Thoracic aorta (tissue), 2 donors: ENCODE measurements around the gene TGM1. TPM values are rescaled to one million over a fixed set of nuclear protein-coding genes. Genes with fewer than 3 reads are reported as not detected.

ENCODE experiments used
- ATAC-seq: fragments of 150-250 bp; one replicate; pipeline ENCODE4 v1.8.0; 2017; ENCODE audit warnings: low read depth; ENCODE audit not compliant: insufficient number of reproducible peaks, low FRiP score
- DNase-seq: peaks from one replicate; pipeline ENCODE4 v3.0.0-alpha.2; 2020; ENCODE audit warnings: low spot score
- H3K27ac ChIP-seq, 2 donors: fragments of 200-600 bp; sonication (generic); 1 replicate in 1 of 2; 2 replicates in 1 of 2; pipeline ENCODE4 v1.5.1; 2016; ENCODE audit warnings: mild to moderate bottlenecking in 2 of 2, moderate library complexity in 2 of 2
- H3K27me3 ChIP-seq: fragments of 200-600 bp; sonication (generic); replicated peaks from 2 replicates; pipeline ENCODE4 v1.6.0; 2016; ENCODE audit warnings: mild to moderate bottlenecking; ENCODE audit not compliant: insufficient read depth
- H3K36me3 ChIP-seq: fragments of 200-600 bp; sonication (generic); one replicate; pipeline ENCODE4 v1.5.1; 2016
- H3K4me1 ChIP-seq, 2 donors: fragments of 200-600 bp; sonication (generic); 1 replicate in 1 of 2; 2 replicates in 1 of 2; pipeline versions ENCODE4 v1.5.1 to v1.6.0; 2016; ENCODE audit warnings: low read depth in 2 of 2, mild to moderate bottlenecking in 1 of 2; ENCODE audit not compliant: control insufficient read depth in 1 of 2
- H3K4me3 ChIP-seq: fragments of 200-600 bp; sonication (generic); 2 replicates; pipeline ENCODE4 v1.5.1; 2016; ENCODE audit warnings: mild to moderate bottlenecking
- H3K9me3 ChIP-seq: fragments of 200-600 bp; sonication (generic); 2 replicates; pipeline ENCODE4 v1.5.1; 2016
- total RNA-seq, 2 donors: library from RNA; depleted of rRNA; stranded (reverse); fragments of >200 nt; gene quantifications; one replicate each; pipeline versions ENCODE4 v1.1.0 to v1.2.3, GENCODE V29; 2016
- TF ChIP-seq, protein P1 (sequence below): fragments of 200-600 bp; sonication (generic); IDR thresholded peaks from one replicate; pipeline ENCODE4 v1.5.1; 2019; ENCODE audit warnings: antibody characterized with exemption

The TGM1 gene
- total RNA-seq, 2 donors from 2014 or later, result 0.21 TPM; not detected in 1

DNA sequence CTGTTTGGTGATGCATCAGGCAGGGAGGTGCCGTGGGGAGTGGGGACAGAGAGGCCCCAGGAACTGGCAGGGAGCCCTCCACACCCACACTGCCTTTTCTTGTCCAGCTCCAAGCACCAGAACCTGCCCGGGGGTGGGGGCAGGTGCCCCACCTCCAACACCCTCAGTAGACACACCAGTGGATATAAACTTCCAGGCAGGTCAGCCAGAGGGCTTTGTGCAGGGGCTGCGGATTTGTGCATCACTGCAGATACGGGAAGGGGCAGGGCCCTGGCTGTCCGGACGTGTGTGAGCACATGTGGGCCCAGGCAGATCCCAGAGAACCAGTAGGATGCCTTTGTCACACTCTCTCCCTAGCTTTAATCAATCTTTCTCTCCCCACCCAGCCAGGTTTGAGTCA lies 1.3 kb upstream of the TGM1 start:
- no peak for DNase-seq
- H3K27ac ChIP-seq, result no peak overlapping the region

DNA sequence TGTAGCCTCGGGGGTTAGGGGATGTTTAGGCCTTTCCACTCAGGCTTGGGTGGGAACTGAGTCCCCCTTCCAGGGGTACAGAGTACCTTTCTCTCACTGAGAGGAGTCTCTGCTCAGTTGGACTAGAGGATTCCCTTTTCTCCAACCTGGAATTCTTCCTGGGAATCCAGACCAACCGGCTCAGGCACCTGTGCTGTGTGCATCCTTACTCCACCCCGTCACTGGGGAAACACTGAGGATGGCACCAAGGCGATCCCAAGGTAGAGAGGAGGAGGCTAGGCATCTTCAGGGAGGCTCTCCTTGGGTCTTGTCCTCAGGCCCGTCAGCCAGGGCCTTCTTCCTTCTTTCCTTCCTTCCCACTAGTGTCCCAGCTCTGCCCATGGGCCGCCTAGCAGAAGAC lies 871 bp upstream of the TGM1 start:
- DNase-seq (no peak), ATAC-seq (no peak)
- TF ChIP-seq, protein P1, sequence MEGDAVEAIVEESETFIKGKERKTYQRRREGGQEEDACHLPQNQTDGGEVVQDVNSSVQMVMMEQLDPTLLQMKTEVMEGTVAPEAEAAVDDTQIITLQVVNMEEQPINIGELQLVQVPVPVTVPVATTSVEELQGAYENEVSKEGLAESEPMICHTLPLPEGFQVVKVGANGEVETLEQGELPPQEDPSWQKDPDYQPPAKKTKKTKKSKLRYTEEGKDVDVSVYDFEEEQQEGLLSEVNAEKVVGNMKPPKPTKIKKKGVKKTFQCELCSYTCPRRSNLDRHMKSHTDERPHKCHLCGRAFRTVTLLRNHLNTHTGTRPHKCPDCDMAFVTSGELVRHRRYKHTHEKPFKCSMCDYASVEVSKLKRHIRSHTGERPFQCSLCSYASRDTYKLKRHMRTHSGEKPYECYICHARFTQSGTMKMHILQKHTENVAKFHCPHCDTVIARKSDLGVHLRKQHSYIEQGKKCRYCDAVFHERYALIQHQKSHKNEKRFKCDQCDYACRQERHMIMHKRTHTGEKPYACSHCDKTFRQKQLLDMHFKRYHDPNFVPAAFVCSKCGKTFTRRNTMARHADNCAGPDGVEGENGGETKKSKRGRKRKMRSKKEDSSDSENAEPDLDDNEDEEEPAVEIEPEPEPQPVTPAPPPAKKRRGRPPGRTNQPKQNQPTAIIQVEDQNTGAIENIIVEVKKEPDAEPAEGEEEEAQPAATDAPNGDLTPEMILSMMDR, result no peak
- Histone ChIP-seq H3K27me3 (no peaks in the 10 kb centered on the region), H3K36me3 (peaks cover 9% of the 10 kb centered on the region), H3K27ac (no peak overlapping the region), H3K9me3 (no peaks in the 10 kb centered on the region), H3K4me1 (peaks cover 0 to 7% of the 10 kb centered on the region in 2 donors), H3K4me3 (no peak overlapping the region)

More for the DNA sequence above, 1.3 kb upstream of the TGM1 start:
- Histone ChIP-seq H3K4me1 (peaks cover 0 to 3% of the 10 kb centered on the region in 2 donors), H3K9me3 (no peaks in the 10 kb centered on the region), H3K36me3 (peaks cover 9% of the 10 kb centered on the region), H3K4me3 (no peak overlapping the region), H3K27me3 (no peaks in the 10 kb centered on the region)
- no peak for ATAC-seq
- TF ChIP-seq, protein P1, result no peak

DNA sequence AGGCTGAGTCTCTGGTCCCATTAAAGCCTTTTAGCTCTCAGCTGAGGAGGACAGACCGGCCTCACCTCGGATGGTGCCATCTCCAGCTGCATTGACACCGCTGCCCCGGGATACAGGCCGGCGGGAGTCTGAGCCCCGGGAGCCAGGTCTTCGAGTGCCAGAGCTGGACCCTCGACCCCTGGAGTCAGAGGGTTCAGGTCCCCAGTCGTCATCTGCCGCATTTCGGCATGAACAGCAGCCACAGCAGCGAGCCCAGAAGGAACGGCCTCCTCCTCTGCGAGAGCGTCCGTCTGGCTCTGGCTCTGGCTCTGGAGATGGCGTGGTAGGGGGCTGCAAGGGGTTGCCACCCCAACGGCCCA lies 1.0 kb downstream of the TGM1 start:
- Histone ChIP-seq H3K27ac (no peak overlapping the region), H3K27me3 (no peaks in the 10 kb centered on the region), H3K4me3 (no peak overlapping the region), H3K4me1 (peaks cover 0 to 8% of the 10 kb centered on the region in 2 donors), H3K9me3 (no peaks in the 10 kb centered on the region), H3K36me3 (peaks cover 9% of the 10 kb centered on the region)
- no peak for DNase-seq
- TF ChIP-seq, protein P1, result no peak
- ATAC-seq, result no peak

DNA sequence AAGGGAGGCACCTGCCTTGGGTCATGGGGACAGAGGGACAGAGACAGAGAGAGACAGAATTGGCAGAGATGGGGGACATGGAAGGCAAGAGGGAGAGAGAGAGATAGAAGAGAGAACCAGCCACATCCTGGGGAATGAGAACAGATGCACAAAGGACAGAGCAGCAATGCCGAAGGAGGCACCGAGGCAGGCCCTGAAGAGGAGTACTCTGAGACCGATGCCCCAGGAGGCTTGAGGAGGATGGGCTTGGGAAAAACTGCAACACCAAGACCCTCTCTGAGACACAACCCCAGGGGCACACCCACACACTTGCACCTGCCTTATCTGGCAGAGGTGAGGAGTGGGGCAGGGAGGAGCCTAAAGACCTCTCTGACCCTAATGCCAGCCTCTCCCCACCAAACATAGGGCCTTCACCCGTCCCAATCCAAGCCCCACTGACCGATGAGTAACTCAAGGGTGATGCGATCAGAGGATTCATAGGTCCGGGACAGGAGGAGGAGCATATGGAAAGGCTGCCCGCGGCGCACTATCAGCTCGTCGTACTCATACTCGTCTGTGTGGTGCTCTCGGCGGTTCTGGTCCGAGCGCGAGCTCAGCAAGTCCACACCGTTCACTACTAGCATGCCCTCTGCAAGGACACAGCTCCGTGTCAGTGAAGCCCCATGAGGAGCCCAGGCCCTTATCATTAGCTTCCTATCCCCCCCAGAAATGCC lies 1.6 kb downstream of the TGM1 start:
- peaks cover 0 to 8% of the 10 kb centered on the region in 2 donors for H3K4me1 ChIP-seq
- H3K4me3 ChIP-seq, result no peak overlapping the region
- DNase-seq, result no peak
- H3K36me3 ChIP-seq, result peaks cover 4% of the 10 kb centered on the region
- ATAC-seq, result no peak
- TF ChIP-seq, protein P1, result no peak
- no peaks in the 10 kb centered on the region for H3K27me3 ChIP-seq
- H3K9me3 ChIP-seq, result no peaks in the 10 kb centered on the region
- no peak overlapping the region for H3K27ac ChIP-seq

DNA sequence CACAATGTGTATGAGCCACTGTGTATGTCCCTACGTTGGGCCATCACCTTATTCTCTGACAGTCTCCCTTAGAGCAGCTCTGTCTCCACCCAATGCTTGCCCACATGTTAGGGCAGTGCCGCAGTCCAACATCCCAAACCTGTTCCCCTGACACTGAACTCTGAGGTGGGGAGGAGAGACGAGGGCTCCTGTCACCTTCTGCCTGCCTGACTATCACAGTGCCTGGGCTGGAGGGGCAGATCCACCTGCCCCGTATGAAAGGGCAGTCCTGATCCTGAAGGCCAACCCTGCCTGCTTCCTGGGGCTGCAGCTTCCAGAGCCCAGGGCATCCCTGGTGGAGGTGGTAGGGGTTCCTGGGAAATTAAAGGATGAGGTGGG lies 2.2 kb downstream of the TGM1 start:
- DNase-seq (no peak), ATAC-seq (no peak)
- H3K27ac ChIP-seq, result no peak overlapping the region
- H3K9me3 ChIP-seq, result no peaks in the 10 kb centered on the region
- TF ChIP-seq, protein P1, result no peak
- no peaks in the 10 kb centered on the region for H3K27me3 ChIP-seq
- no peak overlapping the region for H3K4me3 ChIP-seq
- H3K4me1 ChIP-seq, result peaks cover 0 to 8% of the 10 kb centered on the region in 2 donors
- no peaks in the 10 kb centered on the region for H3K36me3 ChIP-seq
